Measurements from ENCODE around the gene SLC17A9. TPM values are rescaled to one million over a fixed set of nuclear protein-coding genes. Genes with fewer than 3 reads are reported as not detected.

The SLC17A9 gene
- total RNA-seq, 1 experiment from 2014 or later = 0.22 TPM

DNA sequence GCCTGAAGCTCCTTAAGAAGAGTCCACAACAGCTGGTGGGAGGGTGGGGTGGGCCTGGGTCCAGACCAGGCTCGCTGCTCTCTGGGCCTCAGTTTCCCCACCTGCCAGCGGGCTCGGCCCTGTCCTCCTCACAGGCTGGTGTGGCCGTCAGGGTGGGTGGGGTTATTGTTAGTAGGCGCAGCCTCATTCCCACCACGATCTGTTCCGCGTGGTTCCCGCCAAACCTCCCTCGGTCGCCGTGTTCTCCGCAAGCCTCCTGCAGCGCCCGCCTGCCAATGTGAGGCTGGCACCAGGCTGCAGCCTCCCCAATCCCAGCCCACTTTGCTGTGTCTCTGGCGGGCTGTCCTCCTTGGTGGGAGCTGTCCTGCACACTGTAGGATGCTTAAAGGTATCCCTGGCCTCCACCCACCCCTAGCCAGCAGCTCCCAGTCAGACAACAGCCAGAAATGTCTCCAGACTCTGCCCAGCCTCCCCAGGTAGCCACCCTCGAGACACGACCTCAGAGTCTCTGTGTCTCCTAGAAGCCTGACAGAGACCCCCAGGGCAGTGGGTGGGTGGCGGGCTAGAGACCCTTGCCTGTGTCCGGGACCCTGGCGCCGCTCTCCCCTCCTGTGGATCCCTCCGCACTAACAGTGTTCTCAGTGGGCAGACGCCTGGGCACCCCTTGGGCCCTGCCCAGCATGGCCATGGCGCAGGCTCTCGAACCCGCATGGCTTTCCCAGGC, 15.3 kb downstream of the SLC17A9 start:
- no peaks in the 10 kb centered on the region for H3F3A ChIP-seq (ENCODE audit: insufficient read depth, low read depth)
- no peaks in the 10 kb centered on the region for H3K36me3 ChIP-seq (ENCODE audit: low read depth)
- H3K4me3 ChIP-seq = no peak overlapping the region
- H3K27me3 ChIP-seq (ENCODE audit: insufficient read depth, low read depth) = peaks cover 96% of the 10 kb centered on the region
- H3K27ac ChIP-seq = no peak overlapping the region
- H3K9me3 ChIP-seq (ENCODE audit: insufficient read depth, low read depth) = no peaks in the 10 kb centered on the region
- H3K4me1 ChIP-seq (replicated peaks; ENCODE audit: insufficient read depth) = 0 out of 2 replicates have a peak, but pooled peaks cover 3% of the 10 kb centered on the region
- H3K9me2 ChIP-seq (ENCODE audit: insufficient read depth) = no peaks in the 10 kb centered on the region
- CTCF ChIA-PET = interaction anchor here (0.7 kb wide), 1 partner anchor 18 kb away, joined by 9 read pairs; no protein-coding TSS in a partner anchor
- POLR2A ChIA-PET (ENCODE audit: unreplicated experiment) = interaction anchor here (0.6 kb wide), 1 partner anchor 37 kb away, joined by 6 read pairs; no protein-coding TSS in a partner anchor
- H2AFZ ChIP-seq = no peak overlapping the region
- no peak overlapping the region for H3K4me2 ChIP-seq
- H3K79me2 ChIP-seq (ENCODE audit: low read depth) = no peaks in the 10 kb centered on the region
- intact Hi-C loops (cut with micrococcal nuclease; ENCODE audit: unreplicated experiment) = no loop called here
- no TSS peak for BruUV-seq (replicated peaks)
- H4K20me1 ChIP-seq (ENCODE audit: insufficient read depth) = peaks cover 7% of the 10 kb centered on the region
- TF ChIP-seq EZH2 (IDR thresholded peaks at IDR 0.05; ENCODE audit: low read depth) (no peak), CTCF (conservative IDR thresholded peaks at IDR 0.05) (no peak)
- DNase-seq = no peak

DNA sequence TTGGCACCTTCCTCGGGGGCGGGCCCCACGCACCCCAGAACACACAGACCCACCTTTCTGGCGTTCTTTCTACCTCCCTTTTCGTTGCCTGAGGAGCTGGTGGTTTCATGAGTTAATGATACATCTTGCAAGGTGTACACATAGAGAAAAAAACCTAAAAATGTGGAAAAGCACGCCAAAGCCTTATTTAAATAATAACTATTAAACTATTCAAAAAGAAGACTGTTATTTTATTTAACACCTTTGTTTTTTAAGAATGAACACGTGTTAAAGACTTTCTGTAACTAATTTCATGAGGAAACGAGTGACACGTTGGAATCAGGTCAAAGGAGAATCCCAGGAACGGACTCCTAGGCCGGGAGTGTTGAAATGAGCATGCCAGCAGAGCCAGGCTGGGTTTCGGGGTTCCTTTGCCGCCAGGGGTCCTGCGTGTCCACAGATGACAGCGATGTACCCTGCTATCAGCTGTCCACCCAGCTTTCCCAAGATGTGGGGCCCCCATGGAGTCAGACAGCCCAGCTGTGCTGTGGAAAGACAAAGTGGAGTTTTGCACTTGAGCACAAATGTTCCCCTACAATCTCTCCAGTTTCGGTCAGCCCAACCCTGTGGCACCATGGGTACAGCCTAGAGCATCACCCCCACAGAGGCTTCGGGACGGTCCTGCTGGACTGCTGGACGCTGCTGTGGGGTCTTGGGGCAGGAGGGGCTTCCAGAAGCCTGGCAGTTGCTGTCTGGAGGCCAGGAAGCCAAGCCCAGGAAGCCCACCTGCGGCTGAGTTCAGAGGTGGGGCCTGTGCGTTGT, 16.1 kb downstream of the SLC17A9 start:
- no peak for TF ChIP-seq CTCF (conservative IDR thresholded peaks at IDR 0.05)
- TF ChIP-seq EZH2 (IDR thresholded peaks at IDR 0.05; ENCODE audit: low read depth) = no peak
- Histone ChIP-seq H3K36me3 (ENCODE audit: low read depth) (no peaks in the 10 kb centered on the region), H3K4me1 (replicated peaks; ENCODE audit: insufficient read depth) (0 out of 2 replicates have a peak, but pooled peaks cover 3% of the 10 kb centered on the region), H3K27me3 (ENCODE audit: insufficient read depth, low read depth) (peaks cover 95% of the 10 kb centered on the region), H3K79me2 (ENCODE audit: low read depth) (no peaks in the 10 kb centered on the region), H4K20me1 (ENCODE audit: insufficient read depth) (peaks cover 7% of the 10 kb centered on the region), H3K4me2 (no peak overlapping the region), H2AFZ (no peak overlapping the region), H3K27ac (no peak overlapping the region), H3K9me2 (ENCODE audit: insufficient read depth) (no peaks in the 10 kb centered on the region), H3K4me3 (no peak overlapping the region), H3F3A (ENCODE audit: insufficient read depth, low read depth) (no peaks in the 10 kb centered on the region), H3K9me3 (ENCODE audit: insufficient read depth, low read depth) (no peaks in the 10 kb centered on the region)
- BruUV-seq (replicated peaks) = no TSS peak
- CTCF ChIA-PET = no interaction called here
- no peak for DNase-seq
- POLR2A ChIA-PET (ENCODE audit: unreplicated experiment) = no interaction called here
- intact Hi-C loops (cut with micrococcal nuclease; ENCODE audit: unreplicated experiment) = no loop called here

- H3K4me1 ChIP-seq (replicated peaks; ENCODE audit: insufficient read depth) = 0 out of 2 replicates have a peak, but pooled peaks cover 3% of the 10 kb centered on the region
- H3K9me2 ChIP-seq (ENCODE audit: insufficient read depth) = no peaks in the 10 kb centered on the region
- H3F3A ChIP-seq (ENCODE audit: insufficient read depth, low read depth) = no peaks in the 10 kb centered on the region
- DNase-seq = no peak
- BruUV-seq (replicated peaks) = no TSS peak
- no peaks in the 10 kb centered on the region for H3K79me2 ChIP-seq (ENCODE audit: low read depth)
- H4K20me1 ChIP-seq (ENCODE audit: insufficient read depth) = peaks cover 7% of the 10 kb centered on the region
- H3K9me3 ChIP-seq (ENCODE audit: insufficient read depth, low read depth) = no peaks in the 10 kb centered on the region
- no peak overlapping the region for H3K27ac ChIP-seq
- intact Hi-C loops (cut with micrococcal nuclease; ENCODE audit: unreplicated experiment) = no loop called here
- H3K4me3 ChIP-seq = no peak overlapping the region
- H3K4me2 ChIP-seq = no peak overlapping the region
- peaks cover 93% of the 10 kb centered on the region for H3K27me3 ChIP-seq (ENCODE audit: insufficient read depth, low read depth)
- no peak overlapping the region for H2AFZ ChIP-seq
- no peak for TF ChIP-seq CTCF (conservative IDR thresholded peaks at IDR 0.05)
- TF ChIP-seq EZH2 (IDR thresholded peaks at IDR 0.05; ENCODE audit: low read depth) = no peak; the same call in 1 of the 2 replicates
- CTCF ChIA-PET = no interaction called here
- no peaks in the 10 kb centered on the region for H3K36me3 ChIP-seq (ENCODE audit: low read depth)
- POLR2A ChIA-PET (ENCODE audit: unreplicated experiment) = no interaction called here
Observed at GRCh38 chr20:62969179-62969760, 16.8 kb downstream of the SLC17A9 start.

All from PC-9 (cell line).